PC-3 (cell line): ENCODE measurements around the gene ENPP1. TPM values are rescaled to one million over a fixed set of nuclear protein-coding genes. Genes with fewer than 3 reads are reported as not detected.

ENCODE experiments used
- ATAC-seq: fragments of 200-7000 bp; cut with Tn5 transposase; 2 replicates; pipeline ENCODE4 v1.9.1; 2020; ENCODE audit warnings: mild to moderate bottlenecking, moderate library complexity
- BruUV-seq: library from RNA; stranded (reverse); fragments of 400-500 nt; replicated peaks from 2 replicates; lab custom pipeline; 2021; lab: Mats Ljungman, UMichigan
- CTCF ChIA-PET: fragments of 300-600 bp; sonication (Branson Sonifier 250); formaldehyde crosslinking; loops from one replicate; lab custom pipeline; 2022; ENCODE audit warnings: antibody characterized with exemption; lab: Charles Lee
- POLR2A ChIA-PET: fragments of 300-600 bp; sonication (Branson Sonifier 250); formaldehyde crosslinking; loops from one replicate; lab custom pipeline; 2022; ENCODE audit warnings: antibody characterized with exemption; ENCODE audit not compliant: unreplicated experiment; lab: Charles Lee
- DNase-seq: peaks from one replicate; pipeline ENCODE4 v3.0.0-alpha.2; 2015
- H2AFZ ChIP-seq: fragments of 300-600 bp; sonication (generic); 2 replicates; pipeline ENCODE4 v1.6.0; 2016; ENCODE audit warnings: antibody characterized with exemption, low read length
- H3F3A ChIP-seq: fragments of 300-600 bp; sonication (generic); one replicate; pipeline ENCODE4 v1.6.0; 2017; ENCODE audit warnings: antibody characterized with exemption, low read length, control low read depth, mild to moderate bottlenecking; ENCODE audit not compliant: unreplicated experiment
- H3K27ac ChIP-seq: fragments of 300-600 bp; sonication (generic); 2 replicates; pipeline ENCODE4 v1.5.1; 2016; ENCODE audit warnings: mild to moderate bottlenecking, low read length
- H3K27me3 ChIP-seq: fragments of 300-600 bp; sonication (generic); 2 replicates; pipeline ENCODE4 v1.6.1; 2016; ENCODE audit warnings: low read length, mixed read lengths
- H3K36me3 ChIP-seq: fragments of 300-600 bp; sonication (generic); 2 replicates; pipeline ENCODE4 v1.6.1; 2016; ENCODE audit warnings: low read depth, mixed run types, low read length, mixed read lengths
- H3K4me1 ChIP-seq: fragments of 300-600 bp; sonication (generic); 2 replicates; pipeline ENCODE4 v1.5.1; 2016; ENCODE audit warnings: low read length; ENCODE audit not compliant: insufficient read depth
- H3K4me2 ChIP-seq: fragments of 300-600 bp; sonication (generic); 2 replicates; pipeline ENCODE4 v1.6.0; 2016; ENCODE audit warnings: low read length
- H3K4me3 ChIP-seq: fragments of 300-600 bp; sonication (generic); 2 replicates; pipeline ENCODE4 v1.5.1; 2016; ENCODE audit warnings: mild to moderate bottlenecking, low read length, mixed read lengths
- H3K79me2 ChIP-seq: fragments of 300-600 bp; sonication (generic); 2 replicates; pipeline ENCODE4 v1.6.1; 2017; ENCODE audit warnings: low read length, mixed read lengths
- H3K9ac ChIP-seq: fragments of 300-600 bp; sonication (generic); 2 replicates; pipeline ENCODE4 v1.6.0; 2016; ENCODE audit warnings: mild to moderate bottlenecking, low read length
- H3K9me2 ChIP-seq: fragments of 300-600 bp; sonication (generic); replicated peaks from 2 replicates; pipeline ENCODE4 v1.6.1; 2016; ENCODE audit warnings: mixed run types, low read length, mixed read lengths
- H3K9me3 ChIP-seq: fragments of 300-600 bp; sonication (generic); 2 replicates; pipeline ENCODE4 v1.6.1; 2016; ENCODE audit warnings: low read length, mixed read lengths
- H4K20me1 ChIP-seq: fragments of 300-600 bp; sonication (generic); 2 replicates; pipeline ENCODE4 v1.6.1; 2016; ENCODE audit warnings: low read length, mixed read lengths
- CTCF ChIP-seq: fragments of 300-600 bp; sonication (generic); conservative IDR thresholded peaks from 2 replicates; pipeline ENCODE4 v1.5.1; 2017; ENCODE audit warnings: antibody characterized with exemption, low read depth, mild to moderate bottlenecking, low read length
- EZH2 ChIP-seq: fragments of 300-600 bp; sonication (generic); IDR thresholded peaks from one replicate; pipeline ENCODE4 v1.6.1; 2017; ENCODE audit warnings: antibody characterized with exemption, mild to moderate bottlenecking, low read length; ENCODE audit not compliant: unreplicated experiment
- EZH2phosphoT487 ChIP-seq: fragments of 300-600 bp; sonication (generic); IDR thresholded peaks from 2 replicates; pipeline ENCODE4 v1.6.1; 2018; ENCODE audit warnings: mild to moderate bottlenecking, antibody characterized with exemption, low read length, borderline replicate concordance
- intact Hi-C: fragments of 100-400 bp; cut with micrococcal nuclease; formaldehyde crosslinking; loops from 2 replicates; pipeline ENCODE4 v1.9.0; 2023
- total RNA-seq: library from RNA; depleted of rRNA; stranded (reverse); fragments of >200 nt; gene quantifications from 2 replicates; pipeline ENCODE4 v1.2.3, GENCODE V29; 2014

Gene ENPP1
- total RNA-seq, 1 experiment from 2014 or later, result 5.1 TPM

GRCh38 chr6:131763749-131764148 is 44.1 kb upstream of the ENPP1 start:
- Histone ChIP-seq H3K4me2 (no peak overlapping the region), H3K4me3 (no peak overlapping the region), H3F3A (no peaks in the 10 kb centered on the region), H3K36me3 (no peaks in the 10 kb centered on the region), H2AFZ (no peak overlapping the region), H4K20me1 (no peaks in the 10 kb centered on the region), H3K27me3 (no peaks in the 10 kb centered on the region), H3K9me2 (no peaks in the 10 kb centered on the region), H3K27ac (no peak overlapping the region), H3K9me3 (no peaks in the 10 kb centered on the region), H3K4me1 (peaks cover 13% of the 10 kb centered on the region), H3K79me2 (no peaks in the 10 kb centered on the region), H3K9ac (no peak overlapping the region)
- ChIA-PET CTCF (no interaction called here), POLR2A (no interaction called here)
- no TSS peak for BruUV-seq
- TF ChIP-seq CTCF (no peak), EZH2 (no peak), EZH2phosphoT487 (no peak)
- DNase-seq (no peak), ATAC-seq (no peak)
- intact Hi-C loops, result no loop called here

GRCh38 chr6:131764350-131764749 is 43.5 kb upstream of the ENPP1 start:
- no peaks in the 10 kb centered on the region for H4K20me1 ChIP-seq
- no peaks in the 10 kb centered on the region for H3K36me3 ChIP-seq
- no peak overlapping the region for H3K9ac ChIP-seq
- TF ChIP-seq EZH2, result no peak
- TF ChIP-seq CTCF, result no peak
- no peak for TF ChIP-seq EZH2phosphoT487
- no peak overlapping the region for H3K4me3 ChIP-seq
- ChIA-PET POLR2A (no interaction called here), CTCF (no interaction called here)
- no peaks in the 10 kb centered on the region for H3K9me2 ChIP-seq
- H3K4me2 ChIP-seq, result no peak overlapping the region
- ATAC-seq (no peak), DNase-seq (no peak)
- intact Hi-C loops, result no loop called here
- H3F3A ChIP-seq, result no peaks in the 10 kb centered on the region
- peaks cover 13% of the 10 kb centered on the region for H3K4me1 ChIP-seq
- no TSS peak for BruUV-seq
- H2AFZ ChIP-seq, result no peak overlapping the region
- no peak overlapping the region for H3K27ac ChIP-seq
- no peaks in the 10 kb centered on the region for H3K79me2 ChIP-seq
- H3K27me3 ChIP-seq, result no peaks in the 10 kb centered on the region
- no peaks in the 10 kb centered on the region for H3K9me3 ChIP-seq

- H3K27me3 ChIP-seq, result no peaks in the 10 kb centered on the region
- no peak for ATAC-seq
- no peaks in the 10 kb centered on the region for H3K36me3 ChIP-seq
- H4K20me1 ChIP-seq, result no peaks in the 10 kb centered on the region
- TF ChIP-seq EZH2phosphoT487 (no peak), EZH2 (no peak), CTCF (no peak)
- no peaks in the 10 kb centered on the region for H3F3A ChIP-seq
- H3K9me2 ChIP-seq, result no peaks in the 10 kb centered on the region
- ChIA-PET POLR2A (no interaction called here), CTCF (no interaction called here)
- H3K27ac ChIP-seq, result no peak overlapping the region
- intact Hi-C loops, result no loop called here
- H3K4me2 ChIP-seq, result no peak overlapping the region
- no peak overlapping the region for H2AFZ ChIP-seq
- no peaks in the 10 kb centered on the region for H3K9me3 ChIP-seq
- DNase-seq, result no peak
- peaks cover 9% of the 10 kb centered on the region for H3K4me1 ChIP-seq
- no peak overlapping the region for H3K4me3 ChIP-seq
- H3K79me2 ChIP-seq, result no peaks in the 10 kb centered on the region
- no peak overlapping the region for H3K9ac ChIP-seq
- no TSS peak for BruUV-seq
Observed at GRCh38 chr6:131765081-131765803, 42.6 kb upstream of the ENPP1 start.
